WTC11 (cell line): ENCODE results near the gene CNTN5.

Source experiments
- AFF4 ChIP-seq: sonication (generic); formaldehyde crosslinking; IDR thresholded peaks from 2 replicates; pipeline ENCODE4 v1.8.1; 2023; ENCODE audit warnings: mild to moderate bottlenecking, missing genetic modification reagents, borderline replicate concordance
- CTCF ChIP-seq: fragments of 200-600 bp; IDR thresholded peaks from 2 replicates; pipeline ENCODE4 v1.8.0; 2022; ENCODE audit warnings: antibody characterized with exemption
- MAX ChIP-seq: sonication (generic); formaldehyde crosslinking; IDR thresholded peaks from 2 replicates; pipeline ENCODE4 v1.8.0; 2022; ENCODE audit warnings: mild to moderate bottlenecking, missing genetic modification reagents

- no peak for TF ChIP-seq CTCF
- TF ChIP-seq MAX (CRISPR knock-in tag), result no peak
- no peak for TF ChIP-seq AFF4 (CRISPR knock-in tag)
Measured at GRCh38 chr11:99170591-99170990, 149.8 kb downstream of the CNTN5 start.
